AG04450 (cell line): Measurements from ENCODE around the gene FFAR2. TPM values are rescaled to one million over a fixed set of nuclear protein-coding genes. Genes with fewer than 3 reads are reported as not detected.

Experiments used
- CTCF ChIA-PET: fragments of 300-600, 350-600 bp; formaldehyde crosslinking; extraction: SDS; loops from one replicate; lab custom pipeline; 2022; ENCODE audit warnings: antibody characterized with exemption, inconsistent platforms; lab: Charles Lee
- POLR2A ChIA-PET: fragments of 350-600 bp; formaldehyde crosslinking; extraction: SDS; loops from one replicate; lab custom pipeline; 2021; ENCODE audit warnings: antibody characterized with exemption, inconsistent platforms; lab: Yijun Ruan, JAX
- DNase-seq: peaks from one replicate; pipeline ENCODE4 v3.0.0-alpha.2; 2011; ENCODE audit warnings: low read depth, low spot score
- H3K27ac ChIP-seq: one replicate; pipeline ENCODE4 v1.5.1; 2012; ENCODE audit warnings: low read depth, low read length, control low read depth
- H3K27me3 ChIP-seq: one replicate; pipeline ENCODE4 v1.6.0; 2012; ENCODE audit warnings: low read length; ENCODE audit not compliant: control insufficient read depth, insufficient read depth
- H3K4me3 ChIP-seq: 2 replicates; pipeline ENCODE4 v1.5.1; 2011; ENCODE audit warnings: mild to moderate bottlenecking, low read depth, low read length, control low read depth
- H3K9me3 ChIP-seq: 2 replicates; pipeline ENCODE4 v1.5.1; 2012; ENCODE audit warnings: low read length; ENCODE audit not compliant: control insufficient read depth, insufficient read depth
- polyA plus RNA-seq: library from polyadenylated mRNA; depleted of rRNA; stranded (reverse); fragments of >200 nt; gene quantifications from 2 replicates; pipeline ENCODE4 v1.2.3, GENCODE V29; 2011
- TF ChIP-seq, protein P1 (sequence below): IDR thresholded peaks from 2 replicates; pipeline ENCODE4 v1.5.1; 2011; ENCODE audit warnings: low read depth, low read length, control low read depth, inconsistent platforms

FFAR2 gene
- polyA plus RNA-seq, 1 experiment = not detected

GRCh38 chr19:35431145-35431807 lies 16.8 kb upstream of the FFAR2 start:
- TF ChIP-seq, protein P1, sequence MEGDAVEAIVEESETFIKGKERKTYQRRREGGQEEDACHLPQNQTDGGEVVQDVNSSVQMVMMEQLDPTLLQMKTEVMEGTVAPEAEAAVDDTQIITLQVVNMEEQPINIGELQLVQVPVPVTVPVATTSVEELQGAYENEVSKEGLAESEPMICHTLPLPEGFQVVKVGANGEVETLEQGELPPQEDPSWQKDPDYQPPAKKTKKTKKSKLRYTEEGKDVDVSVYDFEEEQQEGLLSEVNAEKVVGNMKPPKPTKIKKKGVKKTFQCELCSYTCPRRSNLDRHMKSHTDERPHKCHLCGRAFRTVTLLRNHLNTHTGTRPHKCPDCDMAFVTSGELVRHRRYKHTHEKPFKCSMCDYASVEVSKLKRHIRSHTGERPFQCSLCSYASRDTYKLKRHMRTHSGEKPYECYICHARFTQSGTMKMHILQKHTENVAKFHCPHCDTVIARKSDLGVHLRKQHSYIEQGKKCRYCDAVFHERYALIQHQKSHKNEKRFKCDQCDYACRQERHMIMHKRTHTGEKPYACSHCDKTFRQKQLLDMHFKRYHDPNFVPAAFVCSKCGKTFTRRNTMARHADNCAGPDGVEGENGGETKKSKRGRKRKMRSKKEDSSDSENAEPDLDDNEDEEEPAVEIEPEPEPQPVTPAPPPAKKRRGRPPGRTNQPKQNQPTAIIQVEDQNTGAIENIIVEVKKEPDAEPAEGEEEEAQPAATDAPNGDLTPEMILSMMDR = no peak
- Histone ChIP-seq H3K4me3 (no peak overlapping the region), H3K9me3 (no peaks in the 10 kb centered on the region), H3K27me3 (peaks cover 5% of the 10 kb centered on the region), H3K27ac (no peak overlapping the region)
- CTCF ChIA-PET = no interaction called here
- no peak for DNase-seq
- POLR2A ChIA-PET = no interaction called here

- DNase-seq = no peak
- Histone ChIP-seq H3K27me3 (peaks cover 10% of the 10 kb centered on the region), H3K4me3 (no peak overlapping the region), H3K9me3 (no peaks in the 10 kb centered on the region), H3K27ac (no peak overlapping the region)
- CTCF ChIA-PET = no interaction called here
- POLR2A ChIA-PET = no interaction called here
- TF ChIP-seq, protein P1 = no peak
Measured at GRCh38 chr19:35432911-35433310, 15.1 kb upstream of the FFAR2 start.

DNA sequence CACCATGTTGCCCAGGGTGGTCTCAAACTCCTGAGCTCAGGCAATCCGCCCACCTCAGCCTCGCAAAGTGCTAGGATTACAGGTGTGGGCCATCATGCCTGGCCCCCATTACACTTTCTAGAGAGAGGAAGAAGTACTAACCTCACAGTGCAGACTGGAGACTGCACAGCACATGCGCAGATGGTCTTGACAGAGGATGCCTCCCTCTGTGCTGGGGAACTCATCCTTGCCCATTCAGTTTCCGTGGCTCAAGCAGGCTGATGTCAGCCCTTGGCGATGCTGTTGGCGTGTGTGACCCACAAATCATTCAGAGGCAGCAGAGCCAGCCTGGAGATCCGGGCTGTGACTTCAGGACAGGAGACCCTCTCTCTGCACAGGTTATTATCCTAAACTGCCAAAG lies 14.6 kb upstream of the FFAR2 start:
- no peak for DNase-seq
- H3K27me3 ChIP-seq = peaks cover 10% of the 10 kb centered on the region

GRCh38 chr19:35435896-35436295 lies 12.2 kb upstream of the FFAR2 start:
- ChIA-PET POLR2A (no interaction called here), CTCF (no interaction called here)
- DNase-seq = no peak
- TF ChIP-seq, protein P1 = no peak
- H3K9me3 ChIP-seq = no peaks in the 10 kb centered on the region
- H3K27ac ChIP-seq = no peak overlapping the region
- no peak overlapping the region for H3K4me3 ChIP-seq
- H3K27me3 ChIP-seq = peaks cover 11% of the 10 kb centered on the region

More for the DNA sequence above, 14.6 kb upstream of the FFAR2 start:
- TF ChIP-seq, protein P1 = no peak
- H3K9me3 ChIP-seq = no peaks in the 10 kb centered on the region
- H3K27ac ChIP-seq = no peak overlapping the region
- CTCF ChIA-PET = no interaction called here
- POLR2A ChIA-PET = no interaction called here
- H3K4me3 ChIP-seq = no peak overlapping the region

DNA sequence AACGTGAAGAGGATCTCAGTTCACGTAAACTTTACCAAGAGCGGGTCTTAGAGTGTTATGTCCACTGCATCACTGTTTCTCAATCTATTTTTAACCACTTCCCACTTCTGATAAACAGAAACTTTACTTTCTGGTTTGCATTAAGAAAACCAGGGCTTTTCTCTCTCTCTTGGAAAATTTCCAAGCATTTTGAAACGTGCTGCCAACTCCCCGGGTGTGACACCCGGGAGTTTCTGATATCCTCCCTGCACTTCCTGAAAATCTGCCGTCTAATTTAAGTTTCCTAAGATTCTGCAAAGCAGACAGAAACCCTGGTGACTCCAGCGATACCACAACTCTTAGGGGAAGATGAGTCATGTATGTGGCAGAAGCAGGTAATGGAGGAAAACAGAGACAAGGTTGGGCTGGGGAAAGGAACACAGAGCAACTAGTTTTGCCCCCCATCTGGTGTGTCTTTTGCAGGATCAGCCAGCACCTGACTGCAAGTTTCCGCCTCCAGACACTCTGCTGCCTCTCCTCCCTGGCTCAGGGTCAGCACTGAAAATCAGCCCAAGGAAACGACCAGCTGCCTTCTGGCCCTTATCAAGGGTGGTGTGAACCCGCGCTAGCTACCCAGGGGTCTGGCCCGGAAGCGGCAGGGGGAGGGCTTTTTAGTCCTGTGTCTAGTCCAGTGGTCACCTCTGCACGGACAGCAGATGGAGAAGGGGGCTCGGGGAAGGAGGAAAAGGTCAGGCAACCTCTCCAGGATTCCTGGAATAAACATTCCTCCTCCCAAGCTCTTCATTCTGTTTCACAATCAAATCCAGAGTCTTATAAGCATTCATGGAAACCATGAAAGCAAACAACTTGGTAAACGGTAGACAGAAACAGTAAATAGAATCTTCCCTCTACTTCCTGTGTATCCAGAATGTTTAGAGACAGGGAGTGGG lies 11.3 kb upstream of the FFAR2 start:
- Histone ChIP-seq H3K9me3 (no peaks in the 10 kb centered on the region), H3K4me3 (no peak overlapping the region), H3K27ac (no peak overlapping the region), H3K27me3 (peaks cover 11% of the 10 kb centered on the region)
- ChIA-PET POLR2A (no interaction called here), CTCF (no interaction called here)
- DNase-seq = no peak
- TF ChIP-seq, protein P1 = no peak
